Measurements from ENCODE around the gene CPNE2. TPM values are rescaled to one million over a fixed set of nuclear protein-coding genes. Genes with fewer than 3 reads are reported as not detected.
"Not testable (repeated sequence)": the region's sequence is repeated elsewhere in the genome, so short reads cannot be mapped to it uniquely, and the experiment has no call there.

CPNE2 gene
- 61.8 and 93.1 TPM in 2 replicates for total RNA-seq (2014; rRNA removed; shearing (Covaris generic))

DNA sequence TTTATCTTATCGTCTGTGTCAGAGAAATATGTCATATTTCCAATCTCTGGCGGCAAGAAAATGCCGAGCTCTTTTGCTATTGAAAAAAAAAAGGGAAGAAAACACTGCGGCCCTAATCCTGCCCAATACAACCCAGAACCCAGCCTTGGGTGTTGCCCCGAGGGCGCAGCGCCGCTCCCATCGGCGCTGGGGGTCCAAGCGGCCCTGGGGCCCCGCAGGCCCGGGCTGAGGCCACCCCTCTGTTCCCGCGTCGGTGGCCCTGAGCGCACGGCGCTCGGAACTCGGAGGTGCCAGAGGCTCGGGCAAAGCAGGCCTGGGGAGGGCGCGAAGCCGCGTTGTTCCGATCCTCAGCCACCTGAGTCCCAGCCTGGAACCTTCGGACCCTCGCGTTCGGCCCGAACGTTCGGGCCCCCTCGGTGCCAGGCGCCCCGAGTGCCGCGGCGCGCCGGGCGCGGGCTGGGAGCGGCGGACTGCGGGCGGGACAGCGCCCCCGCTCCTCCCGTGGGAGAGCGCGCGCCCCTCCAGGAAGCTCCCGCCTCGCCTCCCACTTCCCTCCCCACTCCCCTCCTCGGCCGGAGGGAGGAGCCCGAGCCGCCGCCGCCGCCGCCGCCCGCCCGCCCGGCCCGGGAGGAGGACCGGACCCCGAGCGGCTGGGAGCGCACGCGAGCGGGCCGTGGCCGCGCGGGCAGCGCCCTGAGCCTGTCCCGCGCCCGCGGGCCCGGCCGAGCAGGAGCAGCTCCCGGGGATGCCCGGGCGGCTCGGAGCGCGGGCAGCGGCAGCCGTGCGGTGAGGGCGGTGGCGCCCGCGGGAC is at the start of gene CPNE2:
Gene CPNE2, plus strand, starts transcription at position 609 of the 811 bp plus-strand sequence. CDS start 18,160 bp downstream, outside the sequence.
- peak; percentile 70 for DNase-seq (ENCODE audit: low read depth)

DNA sequence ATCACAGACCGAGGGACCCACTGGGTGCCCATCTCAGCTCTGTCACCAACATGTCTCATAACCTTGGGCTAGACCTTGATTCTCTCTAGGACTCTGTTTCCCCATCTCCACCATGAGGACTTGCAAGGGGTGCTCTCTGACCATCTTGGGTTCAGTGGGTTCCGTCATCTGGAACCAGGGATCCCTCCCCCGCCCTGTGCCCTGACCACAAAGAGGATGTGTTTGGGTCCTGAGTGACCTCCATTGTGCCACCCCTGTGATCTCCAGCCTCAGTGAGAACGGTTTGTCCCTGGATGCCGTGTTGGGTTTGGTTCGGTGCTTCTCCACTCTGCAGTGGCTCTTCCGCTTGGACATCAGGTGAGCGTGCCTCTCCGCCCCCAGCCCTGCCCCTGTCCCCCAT is 49.1 kb upstream of the CPNE2 start:
- no peak for DNase-seq (ENCODE audit: low read depth)

DNA sequence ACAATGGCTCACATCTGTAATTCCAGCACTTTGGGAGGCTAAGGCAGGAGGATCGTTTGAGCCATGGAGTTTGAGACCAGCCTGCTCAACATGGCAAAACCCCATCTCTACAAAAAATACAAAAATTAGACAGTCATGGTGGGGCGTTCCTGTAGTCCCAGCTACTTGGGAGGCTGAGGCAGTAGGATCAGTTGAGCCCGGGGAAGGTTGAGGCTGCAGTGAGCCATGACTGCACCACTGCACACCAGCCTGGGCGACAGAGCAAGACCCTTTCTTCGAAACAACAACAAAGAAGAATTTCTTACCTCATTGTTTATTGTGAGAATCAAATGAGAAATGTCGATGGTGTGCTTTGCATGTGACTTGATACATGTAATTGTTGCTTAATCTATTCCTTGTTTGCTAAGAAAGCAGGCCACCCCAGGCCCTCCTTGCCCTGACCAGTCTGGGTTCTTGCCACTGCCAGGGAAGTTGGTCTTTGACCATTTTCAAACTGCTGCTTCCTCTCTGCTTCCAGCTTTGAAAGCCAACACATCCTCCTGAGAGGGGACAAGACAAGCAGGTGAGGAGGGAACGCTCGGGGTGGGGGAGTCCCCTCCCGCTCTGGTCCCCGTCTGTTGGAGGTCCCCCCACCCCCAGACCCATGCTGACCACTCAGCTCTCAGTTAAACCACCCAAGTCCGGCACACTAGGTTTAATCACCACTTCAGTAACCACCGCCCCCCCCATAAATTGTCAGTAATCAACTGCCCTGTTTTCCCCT is 47.3 kb upstream of the CPNE2 start:
- DNase-seq (ENCODE audit: low read depth): no peak

DNA sequence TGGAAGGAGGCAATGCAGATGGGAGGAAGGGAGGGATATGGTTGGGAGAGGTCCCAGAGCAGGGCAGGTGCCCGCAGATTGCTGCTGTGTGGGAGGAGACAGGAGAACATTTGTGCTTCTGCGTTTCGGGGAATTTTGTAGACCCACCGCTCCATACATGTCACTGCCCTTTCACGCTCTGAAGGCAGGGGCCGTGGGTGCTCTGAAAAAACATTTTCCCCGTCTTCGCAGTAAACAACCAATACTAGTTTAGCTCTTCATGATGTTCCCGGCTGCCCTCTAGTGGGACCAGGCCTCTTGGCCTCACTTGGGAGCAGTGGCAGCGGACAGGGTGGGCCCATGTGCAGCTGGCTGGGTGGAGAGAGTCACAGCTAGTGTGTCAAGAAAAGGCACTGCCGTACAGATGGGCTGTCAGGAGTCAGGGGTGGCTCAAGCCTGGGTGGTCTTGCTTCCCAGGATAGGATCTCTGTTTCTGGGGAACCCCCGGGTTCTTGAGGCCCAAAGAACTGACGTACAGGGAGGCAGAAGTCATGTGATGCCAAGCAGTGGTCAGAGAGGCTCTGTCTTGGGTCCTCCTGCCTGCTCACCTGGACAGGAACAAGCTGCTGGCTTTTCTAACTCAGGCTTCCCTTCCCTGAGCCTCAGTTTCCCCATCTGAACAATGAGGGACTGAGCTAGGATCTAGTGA is 46.5 kb upstream of the CPNE2 start:
- peak; percentile 31 for DNase-seq (ENCODE audit: low read depth)

DNA sequence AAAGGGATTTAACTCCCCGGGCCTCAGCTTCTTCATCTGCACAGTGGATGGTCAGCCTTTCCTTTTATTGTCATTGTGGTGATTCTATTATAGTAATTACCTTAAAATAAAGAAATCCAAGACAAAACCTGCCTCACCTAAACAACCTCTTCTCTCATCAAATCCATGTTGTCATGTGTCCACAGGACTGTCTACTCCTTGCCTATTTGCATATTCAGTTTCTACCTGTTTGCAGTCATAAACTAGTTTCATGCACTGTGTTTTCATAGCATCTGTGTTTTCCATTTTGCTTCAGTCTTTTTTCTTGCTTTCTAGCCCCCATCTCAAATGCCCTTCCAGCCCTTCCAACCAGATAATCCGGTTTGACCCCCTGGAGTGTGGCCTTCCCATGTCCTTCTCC is 44.3 kb upstream of the CPNE2 start:
- no peak for DNase-seq (ENCODE audit: low read depth)

DNA sequence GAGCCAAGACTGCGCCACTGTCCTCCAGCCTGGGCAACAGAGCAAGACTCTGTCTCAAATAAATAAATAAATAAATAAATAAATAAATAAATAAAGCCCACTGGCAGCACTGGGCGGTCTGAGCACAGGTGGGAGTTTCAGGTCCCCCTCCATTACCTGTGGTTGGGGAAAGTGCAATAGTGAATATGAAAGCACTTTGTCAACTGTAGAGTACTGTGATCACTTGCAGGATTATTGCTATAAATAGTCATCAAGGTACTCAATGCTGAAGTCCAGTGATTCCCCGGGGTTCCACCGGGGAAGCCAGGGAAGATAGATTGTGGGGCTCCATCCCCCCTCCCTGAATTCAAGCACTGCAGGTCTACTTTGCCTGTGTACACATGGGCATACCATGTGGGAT is 42.7 kb upstream of the CPNE2 start:
- DNase-seq (ENCODE audit: low read depth): no peak

DNA sequence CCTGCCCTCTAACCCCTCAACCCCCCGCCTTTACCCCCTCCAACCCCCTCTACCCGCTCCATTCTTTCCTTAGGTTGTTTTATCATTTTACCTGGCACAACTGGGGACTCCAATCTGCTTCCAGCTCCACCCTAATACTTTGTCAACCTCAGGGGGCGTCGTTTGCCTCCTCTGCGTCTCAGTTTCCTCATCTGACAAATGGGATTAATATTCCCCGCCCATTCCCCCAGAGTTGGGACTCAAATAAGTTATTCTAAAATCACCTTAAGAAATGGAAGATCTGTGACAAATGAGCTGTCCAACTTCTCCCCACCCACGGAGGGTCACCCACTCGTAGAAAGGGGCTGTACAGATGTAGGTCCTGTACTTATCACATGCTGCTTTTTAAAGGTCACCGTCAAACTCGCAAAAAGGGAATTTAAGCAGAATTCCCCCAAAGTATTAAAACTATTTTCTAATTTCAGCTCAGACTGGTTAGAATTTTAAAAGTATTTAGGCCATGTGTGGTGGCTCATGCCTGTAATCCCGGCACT is 40.6 kb upstream of the CPNE2 start:
- no peak for DNase-seq (ENCODE audit: low read depth)

DNA sequence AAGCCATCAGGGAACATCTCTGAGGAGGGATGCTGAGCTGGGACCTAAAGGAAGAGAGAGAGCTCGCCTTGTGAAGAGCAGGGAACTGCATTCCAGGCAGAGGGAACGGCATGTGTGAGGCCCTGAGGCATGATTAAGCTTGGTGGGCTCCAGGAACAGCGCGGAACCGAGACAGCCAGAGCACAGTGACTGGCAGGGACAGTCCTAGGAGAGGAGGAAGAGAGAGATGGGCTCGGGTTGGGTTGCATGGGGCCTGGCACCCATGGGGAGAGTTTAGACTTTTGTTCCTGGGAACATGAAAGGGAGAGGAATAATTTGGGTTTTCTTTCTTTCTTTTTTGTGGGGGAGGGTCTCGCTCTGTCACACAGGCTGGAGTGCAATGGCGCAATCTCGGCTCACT is 39.2 kb upstream of the CPNE2 start:
- no peak for DNase-seq (ENCODE audit: low read depth)

DNA sequence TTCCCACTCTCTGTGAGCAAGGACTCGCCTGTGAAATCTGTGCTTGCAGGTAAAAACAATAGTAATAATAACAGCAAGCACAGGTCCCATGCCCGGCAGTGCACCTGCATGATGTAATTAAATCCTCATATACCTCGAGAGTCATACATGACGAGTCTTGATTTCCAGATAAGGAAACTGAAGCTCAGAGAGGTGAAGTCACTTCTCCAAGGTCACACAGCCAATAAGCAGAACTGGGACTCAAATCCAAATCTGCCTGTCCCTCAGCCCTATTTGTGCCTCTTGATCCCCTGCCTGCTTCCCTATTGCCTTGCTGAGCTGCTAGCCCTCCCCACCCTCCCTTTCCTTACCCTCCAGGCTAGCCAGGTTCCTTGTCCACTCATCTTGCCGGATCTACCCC is 38.0 kb upstream of the CPNE2 start:
- DNase-seq (ENCODE audit: low read depth): no peak

DNA sequence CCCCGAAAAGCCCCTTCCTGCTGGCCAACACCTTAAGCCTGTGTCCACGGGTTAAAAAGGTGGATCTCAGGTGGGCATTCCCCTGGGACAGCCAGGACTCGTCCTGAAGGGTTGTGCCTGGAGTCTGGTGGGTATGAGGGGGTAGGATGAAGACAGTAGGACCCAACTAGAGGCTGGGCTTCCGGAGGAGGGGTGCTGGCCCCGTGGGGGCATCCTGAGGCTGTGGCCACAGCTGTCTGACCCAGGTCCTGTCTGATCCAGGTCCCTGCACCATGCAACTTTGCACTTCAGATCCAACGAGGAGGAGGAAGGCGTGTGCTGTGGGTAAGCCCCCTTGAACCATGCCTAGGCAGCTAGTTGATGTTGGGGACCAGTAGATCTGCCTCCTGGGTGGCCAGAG is 37.6 kb upstream of the CPNE2 start:
- no peak for DNase-seq (ENCODE audit: low read depth)

DNA sequence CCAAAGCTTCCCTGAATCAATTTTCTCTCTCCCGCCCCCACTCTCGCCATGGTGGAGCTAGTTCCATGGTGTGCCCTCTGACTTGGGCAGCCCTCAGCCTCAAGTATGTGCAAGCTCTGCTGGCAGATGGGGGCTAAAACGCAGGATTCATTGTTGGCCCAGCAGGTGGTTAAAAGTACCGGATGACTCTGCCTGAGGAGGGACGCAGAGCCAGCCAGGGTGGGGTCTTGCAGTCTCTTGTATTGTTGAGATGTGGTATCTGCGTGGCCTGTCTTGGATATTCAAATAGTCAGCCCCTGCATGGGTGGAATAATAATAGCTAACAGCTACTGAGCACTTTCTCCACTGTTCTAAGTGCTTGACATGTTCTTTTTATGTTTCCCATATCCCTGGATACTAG is 36.7 kb upstream of the CPNE2 start:
- no peak for DNase-seq (ENCODE audit: low read depth)

DNA sequence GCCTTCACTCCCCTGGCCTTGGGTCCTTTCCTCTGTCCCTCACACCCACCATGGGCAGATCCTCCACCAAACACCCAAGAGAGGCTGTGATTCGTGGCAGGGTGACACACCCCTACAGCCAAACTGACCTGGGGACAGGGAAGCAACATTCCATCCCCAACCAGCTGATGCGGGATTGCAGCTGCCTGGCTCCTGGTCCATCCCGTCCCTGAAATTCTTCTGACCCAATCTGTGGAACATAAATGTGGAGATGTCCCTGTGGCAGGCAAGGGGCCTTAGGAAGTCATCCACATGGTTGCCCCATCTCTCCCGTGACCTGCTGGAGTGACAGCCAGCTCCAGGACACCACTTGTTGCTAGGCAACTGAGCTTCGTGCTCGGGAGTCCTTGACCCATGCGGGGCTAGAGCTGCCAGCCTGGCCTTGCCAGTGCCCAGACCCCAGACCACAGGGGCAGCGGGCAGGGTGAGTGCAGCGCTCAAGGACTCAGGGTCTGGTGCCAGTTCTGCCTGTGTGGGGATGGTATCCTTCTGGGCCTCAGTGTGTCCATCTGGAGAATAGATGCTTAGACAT is 34.0 kb upstream of the CPNE2 start:
- DNase-seq (ENCODE audit: low read depth): no peak

DNA sequence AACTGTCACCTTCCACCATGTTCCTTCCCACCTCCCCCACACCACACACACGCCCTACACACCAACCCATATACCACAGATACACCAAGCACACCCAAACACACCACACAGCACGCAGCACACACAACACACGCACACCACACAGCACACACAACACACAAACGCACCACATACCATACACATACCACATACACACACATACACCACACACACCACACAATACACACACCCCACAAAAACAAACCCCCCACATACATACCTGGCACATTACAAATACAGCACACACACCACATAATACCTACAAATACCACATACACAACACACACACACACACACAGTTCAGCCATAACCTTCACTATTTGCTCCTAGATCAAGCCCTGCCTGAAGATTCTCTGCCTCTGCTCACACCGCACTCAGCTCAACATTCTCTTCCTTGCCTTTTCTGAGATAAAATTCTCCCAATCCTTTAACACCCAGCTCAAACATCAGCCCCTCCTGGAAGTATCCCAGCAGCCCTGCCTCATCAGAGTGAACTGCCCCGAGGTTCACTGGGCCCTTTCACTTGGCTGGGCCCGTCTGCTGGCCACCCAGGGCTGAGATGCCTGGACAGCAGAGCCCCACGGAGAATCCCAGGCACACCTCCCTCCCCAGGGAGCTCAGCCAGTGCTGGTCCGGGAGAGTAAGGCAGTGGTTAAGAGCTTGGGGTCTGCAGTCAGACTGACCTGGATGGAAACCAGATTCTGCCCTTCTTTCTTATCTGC is 31.9 kb upstream of the CPNE2 start:
- no peak for DNase-seq (ENCODE audit: low read depth)

DNA sequence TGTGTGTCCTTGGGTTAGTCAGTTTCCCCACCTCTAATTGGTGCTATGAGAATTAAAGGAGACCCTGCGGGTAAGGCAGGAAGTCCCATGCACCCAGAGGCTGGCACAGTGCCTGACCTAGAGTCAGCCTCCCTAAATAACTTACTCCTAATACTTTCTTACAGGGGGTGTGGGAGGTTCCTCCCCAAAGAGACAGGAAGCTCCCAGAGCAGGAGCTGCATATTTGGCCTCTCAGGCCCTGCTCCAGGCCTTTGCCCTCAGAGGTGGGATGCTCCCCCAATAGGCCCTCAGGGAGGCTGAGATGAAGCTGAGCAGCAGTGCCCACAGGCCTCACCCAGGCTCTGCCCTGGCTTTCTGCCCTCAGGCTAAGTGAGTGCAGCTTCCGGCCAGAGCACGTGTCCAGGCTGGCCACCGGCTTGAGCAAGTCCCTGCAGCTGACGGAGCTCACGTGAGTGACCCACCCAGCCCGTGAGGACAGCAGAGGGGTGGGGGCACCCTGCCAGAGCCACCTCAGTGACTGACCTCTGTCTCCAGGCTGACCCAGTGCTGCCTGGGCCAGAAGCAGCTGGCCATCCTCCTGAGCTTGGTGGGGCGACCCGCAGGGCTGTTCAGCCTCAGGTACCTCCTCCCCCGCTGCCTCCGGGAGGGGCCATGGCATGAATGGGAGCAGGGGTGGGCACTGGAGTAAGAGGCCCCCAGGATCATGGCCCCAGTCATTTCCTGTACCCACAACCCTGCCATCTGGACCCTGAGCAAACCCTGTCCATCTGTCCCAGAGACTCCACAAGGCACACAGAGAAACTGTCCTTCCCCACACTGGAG is 31.1 kb upstream of the CPNE2 start:
- DNase-seq (ENCODE audit: low read depth): peak; percentile 89

DNA sequence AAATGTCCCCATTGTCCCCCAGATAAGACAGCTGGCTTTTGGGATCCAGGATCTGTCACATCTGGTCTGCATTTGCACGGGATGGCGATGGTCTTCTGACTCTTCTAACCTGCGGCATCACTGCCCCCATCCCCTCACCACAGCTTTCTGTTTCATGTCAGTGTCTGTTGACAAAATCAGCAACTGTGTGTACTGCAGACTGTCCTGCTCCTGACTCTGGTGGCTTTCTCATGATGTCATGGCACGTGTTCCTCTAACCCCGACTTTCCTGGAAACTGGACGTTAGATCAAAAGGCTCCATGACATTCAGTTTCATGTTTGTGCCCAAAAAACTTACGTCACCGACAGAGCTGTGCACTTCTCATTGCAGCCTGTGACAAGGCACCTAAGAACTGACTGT is 30.1 kb upstream of the CPNE2 start:
- DNase-seq (ENCODE audit: low read depth): no peak

DNA sequence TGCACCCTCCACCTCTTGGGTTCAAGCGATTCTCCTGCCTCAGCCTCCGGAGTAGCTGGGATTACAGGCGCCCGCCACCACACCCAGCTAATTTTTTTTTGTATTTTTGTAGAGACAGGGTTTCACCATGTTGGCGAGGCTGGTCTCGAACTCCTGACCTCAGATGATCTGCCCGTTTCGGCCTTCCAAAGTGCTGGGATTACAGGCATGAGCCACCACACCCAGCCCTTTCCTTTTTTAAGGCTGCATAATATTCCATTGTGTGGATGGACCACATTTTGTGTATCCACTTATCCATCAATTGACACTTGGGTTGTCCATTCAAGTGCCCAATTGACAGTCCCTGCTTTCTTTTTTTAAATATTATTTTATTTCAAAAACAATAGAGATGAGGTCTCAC is 29.2 kb upstream of the CPNE2 start:
- not testable (repeated sequence) for DNase-seq (ENCODE audit: low read depth)

DNA sequence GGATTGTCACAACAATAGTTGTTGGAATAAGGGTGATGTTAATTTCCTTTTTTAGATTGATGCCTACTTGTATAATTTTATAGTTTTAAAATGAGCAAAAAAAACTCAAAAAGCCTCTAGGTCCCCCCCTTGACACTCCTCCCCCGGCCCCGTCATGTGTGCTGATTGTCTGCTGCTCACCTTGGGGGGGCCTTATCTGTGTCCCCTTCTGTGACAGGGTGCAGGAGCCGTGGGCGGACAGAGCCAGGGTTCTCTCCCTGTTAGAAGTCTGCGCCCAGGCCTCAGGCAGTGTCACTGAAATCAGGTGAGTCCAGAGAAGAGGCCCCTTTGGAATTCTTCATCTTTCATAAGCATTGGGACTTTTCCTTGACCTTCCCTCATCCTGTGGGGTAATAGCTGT is 27.4 kb upstream of the CPNE2 start:
- no peak for DNase-seq (ENCODE audit: low read depth)

DNA sequence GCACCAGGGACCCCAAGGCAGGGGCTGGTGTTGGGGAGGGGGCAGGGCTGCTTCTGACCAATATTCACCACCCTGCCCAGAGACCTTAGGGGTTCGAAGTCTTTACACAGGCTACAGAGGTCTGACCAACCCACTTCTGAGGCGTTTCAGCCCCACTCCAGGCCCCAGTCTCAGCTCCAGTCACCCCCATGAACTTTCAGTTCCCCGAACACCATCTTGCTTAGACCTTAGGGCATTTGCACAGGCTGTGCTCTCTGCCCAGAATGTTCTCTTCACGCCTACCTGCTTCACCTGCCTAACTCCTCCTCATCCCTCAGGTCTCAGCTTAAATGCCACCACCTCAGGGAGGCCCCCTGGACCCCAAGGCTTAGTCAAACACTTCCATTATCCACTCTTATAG is 25.8 kb upstream of the CPNE2 start:
- DNase-seq (ENCODE audit: low read depth): no peak

DNA sequence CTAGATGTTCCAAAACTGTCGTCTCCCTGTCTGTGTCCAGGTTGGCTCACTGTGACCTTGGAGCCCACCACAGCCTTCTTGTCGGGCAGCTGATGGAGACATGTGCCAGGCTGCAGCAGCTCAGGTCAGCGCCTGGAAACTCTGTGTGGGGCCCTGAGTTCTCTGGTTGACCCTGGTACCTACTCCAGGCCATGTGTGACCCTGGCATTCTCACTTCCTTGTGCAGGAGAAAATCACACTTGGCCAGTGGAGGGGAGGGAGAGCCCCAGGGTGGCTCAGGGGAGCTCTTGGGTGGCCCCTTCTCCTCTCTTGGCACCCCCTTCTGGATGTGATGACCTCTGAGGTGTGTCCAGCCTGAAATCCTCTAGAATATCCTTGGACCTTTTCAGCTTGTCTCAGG is 25.0 kb upstream of the CPNE2 start:
- DNase-seq (ENCODE audit: low read depth): no peak

DNA sequence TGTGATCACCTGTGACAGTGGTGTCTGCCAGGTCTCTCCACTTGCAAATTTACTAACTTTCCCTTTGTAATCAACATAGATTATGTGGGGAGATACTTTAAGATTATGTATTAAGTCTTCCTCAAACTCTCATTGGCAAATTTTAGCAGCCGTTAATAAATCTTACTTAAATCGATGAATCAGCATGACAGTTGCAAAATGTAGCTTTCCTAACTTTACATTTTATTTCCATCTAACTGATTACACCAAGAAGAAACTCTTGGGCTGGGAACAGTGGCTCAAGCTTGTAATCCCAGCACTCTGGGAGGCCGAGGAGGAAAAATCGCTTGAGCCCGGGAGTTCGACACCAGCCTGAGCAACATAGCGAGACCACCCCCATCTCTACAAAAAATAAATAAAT is 23.3 kb upstream of the CPNE2 start:
- no peak for DNase-seq (ENCODE audit: low read depth)

All from RPMI7951 (cell line).